Measurements from ENCODE around the gene ABR. TPM values are rescaled to one million over a fixed set of nuclear protein-coding genes. Genes with fewer than 3 reads are reported as not detected.
"Not testable (repeated sequence)": the region's sequence is repeated elsewhere in the genome, so short reads cannot be mapped to it uniquely, and the experiment has no call there.

Gene ABR
- total RNA-seq, 2 donors from 2014 or later = 101 to 130 TPM

- no peaks in the 10 kb centered on the region for H3K9me3 ChIP-seq (ENCODE audit: control insufficient read depth, low read length, poor library complexity, severe bottlenecking)
- Mint-ChIP-seq H3K36me3 (ENCODE audit: low read depth) (no peaks in the 10 kb centered on the region), H3K27me3 (no peaks in the 10 kb centered on the region), H3K4me3 (no peak overlapping the region), H3K27ac (no peak overlapping the region), H3K4me1 (peaks cover 2% of the 10 kb centered on the region)
- DNase-seq (no peak), ATAC-seq (no peak)
Measured at GRCh38 chr17:1144162-1144561, 35.6 kb downstream of the ABR start.

GRCh38 chr17:1143573-1143972, 36.2 kb downstream of the ABR start:
- Mint-ChIP-seq H3K27ac (no peak overlapping the region), H3K4me3 (no peak overlapping the region), H3K4me1 (peaks cover 2% of the 10 kb centered on the region), H3K27me3 (no peaks in the 10 kb centered on the region), H3K36me3 (ENCODE audit: low read depth) (no peaks in the 10 kb centered on the region)
- no peaks in the 10 kb centered on the region for H3K9me3 ChIP-seq (ENCODE audit: control insufficient read depth, low read length, poor library complexity, severe bottlenecking)
- ATAC-seq (no peak), DNase-seq (no peak)

GRCh38 chr17:1142561-1142971, 37.2 kb downstream of the ABR start:
- ATAC-seq (no peak), DNase-seq (no peak)
- H3K27ac Mint-ChIP-seq = no peak overlapping the region
- peaks cover 2% of the 10 kb centered on the region for H3K4me1 Mint-ChIP-seq
- H3K4me3 Mint-ChIP-seq = no peak overlapping the region
- no peaks in the 10 kb centered on the region for H3K36me3 Mint-ChIP-seq (ENCODE audit: low read depth)
- no peaks in the 10 kb centered on the region for H3K27me3 Mint-ChIP-seq
- H3K9me3 ChIP-seq (ENCODE audit: control insufficient read depth, low read length, poor library complexity, severe bottlenecking) = no peaks in the 10 kb centered on the region

- Mint-ChIP-seq H3K4me1 (peaks cover 8% of the 10 kb centered on the region), H3K27me3 (no peaks in the 10 kb centered on the region), H3K36me3 (ENCODE audit: low read depth) (no peaks in the 10 kb centered on the region), H3K27ac (no peak overlapping the region), H3K4me3 (peak overlapping the region; percentile 63)
- H3K9me3 ChIP-seq (ENCODE audit: control insufficient read depth, low read length, poor library complexity, severe bottlenecking) = no peaks in the 10 kb centered on the region
- DNase-seq = peak in 1 of 3 donors; percentile 15
- peak; percentile 60 for ATAC-seq
Measured at GRCh38 chr17:1137465-1137894, 42.3 kb downstream of the ABR start.

- Mint-ChIP-seq H3K27me3 (no peaks in the 10 kb centered on the region), H3K36me3 (ENCODE audit: low read depth) (no peaks in the 10 kb centered on the region), H3K4me3 (no peak overlapping the region), H3K4me1 (peaks cover 8% of the 10 kb centered on the region), H3K27ac (no peak overlapping the region)
- DNase-seq (no peak), ATAC-seq (no peak)
- H3K9me3 ChIP-seq (ENCODE audit: control insufficient read depth, low read length, poor library complexity, severe bottlenecking) = no peaks in the 10 kb centered on the region
Measured at GRCh38 chr17:1136748-1137147, 43.0 kb downstream of the ABR start.

- DNase-seq (no peak), ATAC-seq (no peak)
- Mint-ChIP-seq H3K27ac (no peak overlapping the region), H3K36me3 (ENCODE audit: low read depth) (no peaks in the 10 kb centered on the region), H3K4me1 (peaks cover 8% of the 10 kb centered on the region), H3K27me3 (no peaks in the 10 kb centered on the region), H3K4me3 (no peak overlapping the region)
- no peaks in the 10 kb centered on the region for H3K9me3 ChIP-seq (ENCODE audit: control insufficient read depth, low read length, poor library complexity, severe bottlenecking)
Measured at GRCh38 chr17:1134634-1135324, 45.0 kb downstream of the ABR start.

- ATAC-seq = no peak
- H3K9me3 ChIP-seq (ENCODE audit: control insufficient read depth, low read length, poor library complexity, severe bottlenecking) = no peaks in the 10 kb centered on the region
- H3K36me3 Mint-ChIP-seq (ENCODE audit: low read depth) = no peaks in the 10 kb centered on the region
- H3K4me1 Mint-ChIP-seq = no peaks in the 10 kb centered on the region
- H3K4me3 Mint-ChIP-seq = no peak overlapping the region
- no peak overlapping the region for H3K27ac Mint-ChIP-seq
- no peak for DNase-seq
- no peaks in the 10 kb centered on the region for H3K27me3 Mint-ChIP-seq
Measured at GRCh38 chr17:1130191-1130590, 49.6 kb downstream of the ABR start.

- H3K4me1 Mint-ChIP-seq; DNase-seq; H3K27me3 Mint-ChIP-seq; H3K9me3 ChIP-seq (ENCODE audit: control insufficient read depth, low read length, poor library complexity, severe bottlenecking); ATAC-seq; H3K36me3 Mint-ChIP-seq (ENCODE audit: low read depth); H3K4me3 Mint-ChIP-seq; H3K27ac Mint-ChIP-seq: not testable (repeated sequence)
Measured at GRCh38 chr17:1128463-1128862, 51.3 kb downstream of the ABR start.

- Mint-ChIP-seq H3K4me1 (peaks cover 3% of the 10 kb centered on the region), H3K4me3 (no peak overlapping the region), H3K27me3 (no peaks in the 10 kb centered on the region), H3K36me3 (ENCODE audit: low read depth) (no peaks in the 10 kb centered on the region), H3K27ac (no peak overlapping the region)
- ATAC-seq (no peak), DNase-seq (no peak)
- H3K9me3 ChIP-seq (ENCODE audit: control insufficient read depth, low read length, poor library complexity, severe bottlenecking) = no peaks in the 10 kb centered on the region
Measured at GRCh38 chr17:1126801-1127550, 52.8 kb downstream of the ABR start.

GRCh38 chr17:1126250-1126797, 53.5 kb downstream of the ABR start:
- Mint-ChIP-seq H3K4me3 (no peak overlapping the region), H3K27me3 (no peaks in the 10 kb centered on the region), H3K36me3 (ENCODE audit: low read depth) (no peaks in the 10 kb centered on the region), H3K4me1 (peaks cover 3% of the 10 kb centered on the region), H3K27ac (no peak overlapping the region)
- no peak for DNase-seq
- no peak for ATAC-seq
- no peaks in the 10 kb centered on the region for H3K9me3 ChIP-seq (ENCODE audit: control insufficient read depth, low read length, poor library complexity, severe bottlenecking)

- ATAC-seq = no peak
- no peak overlapping the region for H3K4me3 Mint-ChIP-seq
Measured at GRCh38 chr17:1125788-1126145, 54.0 kb downstream of the ABR start.

GRCh38 chr17:1124896-1125787, 54.6 kb downstream of the ABR start:
- ATAC-seq (no peak), DNase-seq (no peak)
- Mint-ChIP-seq H3K36me3 (ENCODE audit: low read depth) (no peaks in the 10 kb centered on the region), H3K27ac (no peak overlapping the region), H3K4me1 (peaks cover 3% of the 10 kb centered on the region), H3K27me3 (no peaks in the 10 kb centered on the region), H3K4me3 (no peak overlapping the region)
- H3K9me3 ChIP-seq (ENCODE audit: control insufficient read depth, low read length, poor library complexity, severe bottlenecking) = no peaks in the 10 kb centered on the region

More at GRCh38 chr17:1125788-1126145, 54.0 kb downstream of the ABR start:
- no peaks in the 10 kb centered on the region for H3K9me3 ChIP-seq (ENCODE audit: control insufficient read depth, low read length, poor library complexity, severe bottlenecking)
- no peak for DNase-seq
- H3K4me1 Mint-ChIP-seq = peaks cover 3% of the 10 kb centered on the region
- no peaks in the 10 kb centered on the region for H3K36me3 Mint-ChIP-seq (ENCODE audit: low read depth)
- H3K27me3 Mint-ChIP-seq = no peaks in the 10 kb centered on the region
- H3K27ac Mint-ChIP-seq = no peak overlapping the region
